HG03565 (cell line): ENCODE data around the gene ACTG1.

Experiments used
- ATAC-seq: cut with Tn5 transposase; IDR thresholded peaks from one replicate; pipeline ENCODE4 v1.9.1; 2021; ENCODE audit warnings: mild to moderate bottlenecking, moderate library complexity; ENCODE audit not compliant: unreplicated experiment

ACTG1 gene

DNA sequence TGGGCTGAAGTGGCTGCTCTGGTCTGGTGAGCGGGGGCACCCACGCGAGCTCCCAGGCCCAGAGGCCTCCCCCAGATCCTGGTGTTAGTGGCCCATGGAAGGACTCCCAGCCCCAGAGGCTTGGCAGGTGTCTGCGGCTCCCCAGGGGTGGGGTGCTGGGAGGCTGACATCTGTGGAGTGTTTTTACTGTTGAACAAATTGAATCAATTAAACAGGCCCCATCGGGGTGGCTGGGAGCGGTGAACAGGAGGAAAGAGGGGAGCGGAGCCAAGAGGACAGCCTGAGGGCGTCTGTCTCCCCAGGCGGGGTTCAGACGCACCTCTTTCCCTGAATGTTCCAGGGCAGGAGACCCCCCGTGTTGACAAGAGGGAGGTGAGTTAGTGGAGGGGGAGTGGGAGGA lies 29.9 kb downstream of the ACTG1 start:
- no peak for ATAC-seq

DNA sequence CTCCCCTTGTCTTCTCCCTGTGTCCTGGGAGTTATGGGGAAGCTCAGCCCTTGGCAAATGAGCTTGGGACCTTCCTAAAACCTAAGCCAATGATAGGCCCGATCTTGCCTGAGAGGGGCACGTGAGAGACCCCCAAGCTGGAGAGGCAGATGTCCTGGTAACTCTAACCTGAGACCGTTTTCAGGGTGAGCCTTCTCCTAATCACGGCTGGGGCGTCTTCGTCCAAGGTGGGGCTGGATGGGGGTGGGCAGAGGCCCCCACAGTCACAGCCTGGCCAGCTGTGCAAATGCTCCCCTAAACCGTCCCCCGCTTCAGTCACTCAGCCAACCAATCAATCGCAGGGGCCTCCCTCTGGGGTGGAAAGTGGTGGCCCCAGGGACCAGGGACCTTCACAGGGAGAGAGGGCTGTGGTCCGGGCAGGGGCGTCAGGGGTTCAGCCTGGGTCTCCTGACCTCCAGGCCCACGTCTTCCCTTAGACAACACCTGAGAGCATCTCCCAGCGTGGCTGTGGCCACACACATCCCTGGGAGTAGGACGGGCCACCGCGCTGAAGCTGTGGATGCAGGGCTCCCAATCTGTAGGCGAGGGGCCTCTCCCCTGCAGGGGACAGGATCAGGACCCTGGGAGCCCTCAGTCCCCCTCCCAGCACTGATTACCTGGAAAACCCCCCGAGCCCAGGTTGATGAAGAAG lies 30.6 kb downstream of the ACTG1 start:
- no peak for ATAC-seq

DNA sequence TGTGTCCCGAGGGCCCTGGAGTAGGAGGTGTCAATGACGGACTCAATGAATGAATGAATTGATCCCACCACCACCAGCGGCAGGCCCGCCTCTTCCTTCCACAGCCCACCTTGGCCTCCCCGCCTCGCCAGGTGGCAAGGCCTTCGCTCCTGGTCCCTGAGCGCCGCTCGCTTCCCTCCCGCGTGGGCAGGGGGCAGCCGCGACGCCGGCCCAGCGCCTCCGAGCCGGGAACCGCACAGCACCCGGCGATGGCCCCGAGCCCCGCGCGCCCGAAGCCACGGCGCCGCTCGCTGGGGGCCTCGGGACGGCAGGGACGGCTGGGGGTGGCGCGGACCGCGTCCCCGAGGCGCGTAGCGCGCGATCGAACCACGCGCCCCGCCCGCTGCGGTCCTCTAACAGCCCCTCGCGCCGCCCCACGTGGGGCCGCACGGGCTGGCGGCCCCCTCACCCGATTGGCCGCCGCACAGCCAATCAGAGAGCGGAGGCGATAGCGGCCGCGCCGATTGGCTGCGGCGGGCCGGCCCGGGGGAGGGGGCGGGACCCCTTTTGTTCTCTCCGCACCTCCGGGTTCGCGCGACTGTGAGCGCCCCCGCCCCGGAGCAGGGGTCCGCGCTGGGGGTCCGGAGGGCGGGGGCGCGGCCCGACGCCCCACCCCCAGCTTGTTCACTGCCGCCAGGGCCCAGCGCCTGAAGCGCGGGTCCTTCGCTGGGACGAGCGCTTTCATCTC lies 31.4 kb downstream of the ACTG1 start:
- ATAC-seq = no peak

DNA sequence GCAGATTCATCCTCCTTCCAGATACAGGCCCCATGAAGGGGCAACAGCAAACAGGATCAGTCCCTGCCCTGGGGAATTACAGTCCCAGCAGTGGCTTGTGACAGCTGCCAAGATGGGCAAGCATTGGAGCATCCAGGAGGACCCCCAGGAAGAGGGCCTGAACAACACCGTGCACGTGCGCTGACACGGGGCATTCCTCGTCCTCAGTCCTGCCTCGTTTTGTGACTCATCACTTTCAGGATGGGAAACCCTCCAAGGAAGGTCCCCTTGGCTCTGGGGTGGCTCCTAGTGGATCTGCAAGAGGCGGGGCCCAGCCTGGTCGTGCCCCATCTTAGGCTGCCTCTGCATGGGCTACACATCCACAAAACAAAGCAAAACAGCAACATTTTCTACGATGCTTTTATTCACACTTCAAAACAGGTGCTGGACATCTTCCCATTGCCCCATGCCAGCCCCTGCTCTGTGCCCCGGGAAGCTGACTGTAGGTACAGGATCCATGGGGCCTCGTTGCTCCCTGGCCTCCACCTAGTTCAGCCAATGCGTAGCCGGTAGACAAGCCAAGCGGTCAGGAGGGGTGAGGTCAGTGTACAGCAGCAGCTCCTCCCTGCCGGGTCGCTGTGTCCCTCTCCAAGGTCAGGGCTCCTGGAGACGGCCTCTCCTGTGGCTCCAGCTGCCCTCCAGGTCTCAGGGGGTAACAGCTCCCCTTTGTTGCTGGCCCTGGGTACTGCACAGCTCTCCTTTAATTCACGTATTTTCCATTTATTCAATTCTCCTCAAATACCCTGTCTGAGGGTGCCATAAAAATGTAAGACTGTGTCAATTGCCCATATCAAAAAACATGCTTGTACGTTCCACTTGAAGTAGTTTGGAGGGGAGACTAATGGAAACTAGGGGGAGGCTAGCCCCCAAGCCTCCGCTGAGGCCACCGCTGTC lies 32.2 kb downstream of the ACTG1 start:
- no peak for ATAC-seq

DNA sequence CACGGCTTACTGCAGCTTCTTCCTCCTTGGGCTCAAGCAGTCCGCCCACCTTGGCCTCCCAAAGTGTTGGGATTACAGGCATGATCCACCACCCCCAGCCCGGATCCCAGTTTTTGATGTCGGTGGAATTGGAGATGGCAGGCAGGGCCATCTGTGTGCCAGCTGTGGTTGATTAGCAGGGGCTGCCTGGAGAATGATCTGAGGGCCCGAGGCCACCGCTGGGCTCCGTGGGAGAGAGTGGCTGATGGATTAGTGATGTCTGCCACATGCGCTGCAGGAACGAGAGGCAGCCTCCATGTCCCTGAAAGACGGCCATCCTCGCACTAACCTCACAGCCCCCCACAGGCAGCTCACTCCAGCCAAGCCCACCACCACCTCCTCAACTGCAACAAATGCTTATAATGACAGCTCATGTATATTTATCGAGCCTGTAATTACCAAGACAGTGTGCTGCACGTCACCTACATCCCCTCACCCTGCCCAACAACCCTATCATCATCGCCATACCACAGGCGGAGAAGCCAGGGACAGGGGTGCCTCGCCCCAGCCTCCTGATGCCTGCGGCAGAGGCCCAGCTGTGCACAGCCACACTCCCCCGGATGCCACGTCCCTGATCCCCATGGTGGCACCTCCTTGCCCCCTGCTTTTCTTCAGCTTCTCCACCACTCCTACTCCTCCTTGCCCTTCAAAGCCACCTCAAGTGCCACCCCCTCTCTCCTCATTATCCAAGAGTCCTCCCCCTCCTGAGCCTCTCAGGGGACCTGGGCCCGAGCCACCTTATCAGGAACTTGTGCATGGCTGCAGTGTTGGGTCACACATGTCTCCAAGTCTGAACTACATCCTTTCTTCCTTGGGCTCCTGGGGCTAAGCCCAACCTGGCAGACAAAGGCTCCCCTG lies 33.2 kb downstream of the ACTG1 start:
- no peak for ATAC-seq

DNA sequence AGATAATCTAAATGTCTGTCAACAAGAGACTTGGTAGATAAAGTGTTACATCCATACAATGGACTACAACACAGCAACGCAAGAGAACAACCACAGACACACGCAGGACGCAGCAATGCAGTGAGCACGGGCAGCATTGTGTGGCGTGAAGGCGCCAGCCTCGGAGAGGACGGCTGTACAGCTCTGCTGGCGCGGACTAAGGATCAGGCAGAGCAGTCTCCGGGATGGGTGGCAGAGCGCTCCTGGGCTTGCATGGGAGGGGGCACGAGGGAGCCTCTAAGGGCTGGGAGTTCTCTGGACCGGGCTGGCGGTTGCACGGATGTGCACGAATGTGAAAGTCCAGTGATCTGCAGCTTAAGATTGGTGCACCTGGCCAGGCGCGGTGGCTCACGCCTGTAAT lies 34.5 kb downstream of the ACTG1 start:
- no peak for ATAC-seq

DNA sequence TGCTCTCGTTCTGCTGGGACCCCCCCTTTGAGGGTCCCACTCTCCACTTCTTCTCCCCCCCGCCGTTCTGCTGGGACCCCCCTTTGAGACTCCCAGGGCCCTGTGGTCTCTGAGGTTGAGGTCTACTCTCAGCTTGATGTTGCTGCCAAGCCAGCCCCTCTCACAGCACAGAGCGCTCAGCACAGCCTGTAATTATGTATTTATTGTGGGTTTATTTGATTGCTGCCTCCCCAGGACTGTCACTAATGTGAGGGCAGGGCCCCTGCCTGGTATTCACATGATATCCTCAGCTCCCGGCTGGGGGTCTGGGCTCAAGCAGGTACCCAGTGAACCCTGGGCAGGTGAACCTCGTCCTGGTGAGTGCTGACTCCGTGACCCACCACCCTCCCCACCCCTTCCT lies 35.4 kb downstream of the ACTG1 start:
- no peak for ATAC-seq

DNA sequence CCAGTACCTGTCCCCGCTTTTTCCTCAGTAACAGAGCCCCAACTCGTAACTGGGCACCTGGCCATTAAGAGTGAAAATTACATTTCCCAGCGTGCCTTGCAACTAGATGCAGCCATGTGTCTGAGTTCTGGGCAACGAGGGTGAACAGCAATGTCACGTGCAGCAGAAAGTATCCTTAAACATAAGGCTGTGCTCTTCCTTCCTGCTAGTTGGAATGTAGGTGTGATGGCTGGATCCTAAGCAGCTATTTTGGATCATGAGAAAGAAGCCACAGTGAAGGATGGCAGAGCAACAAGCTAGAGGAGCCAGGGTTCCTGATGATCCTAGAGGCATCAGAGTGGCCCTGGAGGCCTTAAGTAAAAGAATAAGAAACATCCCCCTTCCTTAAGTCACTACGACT lies 36.0 kb downstream of the ACTG1 start:
- ATAC-seq = no peak

DNA sequence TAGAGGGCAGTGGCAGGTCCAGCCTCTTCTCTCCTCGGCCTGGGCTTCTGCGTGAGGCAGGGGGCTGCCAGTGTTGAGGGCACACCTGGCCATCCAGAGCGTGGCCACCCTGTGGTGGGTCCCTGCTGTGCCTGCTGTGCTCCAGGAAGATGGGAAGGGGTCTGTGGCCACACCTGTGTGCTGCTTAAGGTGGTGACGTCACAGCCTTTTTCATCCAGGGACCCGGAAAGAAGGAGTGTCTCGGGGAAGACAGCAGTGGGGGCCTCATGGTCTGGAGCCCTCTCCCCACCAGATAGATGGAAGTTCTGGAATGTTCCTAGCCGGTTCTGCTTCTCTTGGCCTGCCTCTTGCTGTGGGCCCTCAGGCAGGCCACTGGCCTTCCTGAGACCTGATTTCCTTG lies 36.5 kb downstream of the ACTG1 start:
- no peak for ATAC-seq

DNA sequence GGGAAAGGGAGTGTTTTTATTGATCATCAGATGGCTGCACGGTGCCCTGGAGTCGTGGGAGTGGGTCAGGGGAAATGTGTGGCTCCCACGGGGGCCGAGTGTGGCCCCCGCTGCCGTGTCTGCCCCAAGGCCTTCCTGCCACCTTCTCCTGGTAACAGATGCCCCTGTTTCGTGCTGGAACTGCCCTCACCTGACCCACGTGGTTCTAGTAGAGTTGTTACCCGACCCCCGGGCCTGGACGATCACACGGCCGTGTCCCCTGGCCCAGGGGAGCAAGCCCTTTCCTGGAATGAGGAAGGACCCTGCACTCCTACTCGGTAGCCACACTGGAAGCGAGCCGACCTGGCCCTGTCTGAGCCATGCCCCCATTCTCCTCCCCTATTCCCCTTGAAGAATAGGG lies 37.6 kb downstream of the ACTG1 start:
- no peak for ATAC-seq

DNA sequence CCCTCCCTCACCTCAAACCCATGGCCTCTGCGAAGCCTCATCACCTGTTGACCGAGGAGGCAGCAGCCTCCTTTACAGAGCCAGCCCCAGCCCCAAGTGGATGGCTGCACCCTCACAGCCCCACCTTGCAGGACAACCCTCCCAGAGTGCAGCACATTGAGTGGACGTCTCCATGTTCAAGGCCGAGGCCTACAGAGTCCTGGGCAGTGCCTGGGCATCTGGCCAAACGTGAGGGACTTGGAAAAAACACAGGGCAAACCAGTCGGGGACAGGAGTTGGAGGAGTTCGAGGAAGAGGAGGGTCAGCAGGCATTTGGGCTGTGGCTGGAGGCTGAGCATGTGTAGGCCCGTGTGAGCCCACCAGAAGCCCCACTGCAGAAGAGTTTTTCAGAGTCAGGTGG lies 39.6 kb downstream of the ACTG1 start:
- ATAC-seq = no peak

DNA sequence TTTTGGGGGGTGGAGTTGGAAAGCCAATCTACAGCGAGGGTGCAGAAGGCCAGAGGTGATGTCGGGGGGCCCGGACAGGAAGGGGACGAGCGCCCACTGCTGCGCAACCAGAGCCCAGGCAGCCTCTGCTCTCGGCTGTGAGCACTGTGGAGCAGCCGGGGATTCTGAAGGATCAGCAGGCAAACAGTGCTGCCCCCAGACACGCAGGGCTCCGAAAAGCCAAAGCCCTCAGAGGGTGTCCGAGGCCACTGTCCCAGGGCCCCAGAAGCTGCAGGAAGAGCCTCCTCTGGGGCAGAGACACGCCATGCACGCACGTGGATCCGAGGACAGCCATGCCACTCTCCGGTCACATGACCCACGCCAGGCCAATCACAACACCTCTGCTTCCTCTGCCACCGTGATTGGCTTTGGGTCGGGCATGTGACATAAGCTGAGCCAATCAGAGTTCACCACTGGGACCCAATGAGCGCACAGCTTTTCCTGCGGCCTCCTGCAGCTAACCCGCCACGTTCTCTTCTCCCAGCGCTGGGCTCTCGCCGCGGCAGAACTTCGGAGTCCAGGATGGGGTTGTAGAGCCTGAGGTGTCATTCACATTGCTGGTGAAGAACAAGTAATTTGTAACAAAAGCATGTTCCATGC lies 40.7 kb downstream of the ACTG1 start:
- no peak for ATAC-seq

DNA sequence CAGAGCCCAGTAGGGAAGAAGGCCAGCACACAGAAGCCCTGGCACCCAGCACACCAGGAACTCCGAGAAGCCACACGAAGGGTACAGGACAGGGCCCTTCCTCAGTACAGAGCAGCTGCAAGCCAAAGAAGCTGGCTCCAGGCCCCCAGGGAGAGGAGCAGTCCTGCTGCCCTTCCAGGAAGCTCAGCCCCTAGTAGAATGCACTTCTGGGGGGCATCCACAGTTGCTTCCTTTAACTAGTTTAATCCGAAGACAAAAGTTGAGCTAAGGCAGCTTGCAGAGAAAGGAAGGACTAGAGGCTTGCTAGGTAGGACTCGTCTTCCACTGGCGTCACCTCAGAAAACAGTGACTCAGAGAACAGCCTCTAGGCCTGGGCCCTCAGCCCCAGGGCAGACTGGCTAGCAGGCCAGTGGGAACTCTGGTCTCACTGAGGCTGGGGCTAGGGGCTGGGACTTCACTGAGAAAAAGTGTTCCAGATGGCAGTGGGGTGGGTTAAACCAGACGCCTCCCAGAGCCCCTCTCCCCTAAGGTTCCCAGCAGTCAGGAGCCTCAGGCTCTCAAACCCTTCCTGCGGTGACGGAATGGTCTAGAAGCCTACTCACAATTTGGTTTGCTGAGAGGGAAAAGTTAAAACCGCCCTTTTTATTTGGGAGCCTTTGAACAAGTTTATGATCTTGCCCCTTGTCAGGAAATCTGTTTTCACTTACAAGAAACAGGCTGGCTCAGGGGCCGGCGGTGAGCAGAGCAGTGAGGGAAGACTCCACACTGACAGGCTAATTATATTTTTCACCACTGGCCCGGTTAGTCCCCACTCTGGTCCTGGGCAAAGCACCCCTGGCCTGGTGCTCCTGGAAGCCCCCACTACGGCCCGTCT lies 41.4 kb downstream of the ACTG1 start:
- ATAC-seq = no peak

DNA sequence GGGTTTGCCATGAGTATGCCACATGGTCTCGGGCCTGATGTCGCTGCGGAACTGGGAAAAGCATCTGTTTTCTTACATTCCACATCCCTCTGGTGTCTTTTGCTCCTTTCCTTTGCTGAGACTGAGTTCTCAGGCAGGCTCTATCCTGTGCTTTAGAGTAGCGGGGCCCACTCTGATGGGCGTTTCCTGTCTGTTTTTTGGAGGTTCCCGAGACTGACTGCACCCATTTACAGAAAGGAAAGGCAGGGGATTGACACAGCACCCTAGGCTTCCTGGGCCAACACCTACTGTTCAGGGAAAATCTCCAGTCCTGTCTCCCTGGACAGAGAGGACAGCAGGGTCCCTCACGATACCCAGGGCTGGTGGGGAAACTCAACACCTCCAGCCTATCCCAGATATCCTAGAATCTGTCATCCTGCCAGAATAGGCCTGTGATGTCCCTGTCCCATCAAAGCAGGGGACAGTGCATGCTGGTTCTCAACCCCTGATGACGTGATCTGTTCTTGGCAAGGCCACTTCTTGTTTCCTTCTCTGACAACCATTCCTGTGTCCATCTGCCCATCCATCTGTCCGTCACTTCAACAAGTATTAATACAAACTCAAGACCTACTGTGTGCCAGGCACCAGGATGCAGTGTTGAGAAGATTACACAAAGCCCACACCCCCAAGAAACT lies 42.2 kb downstream of the ACTG1 start:
- ATAC-seq = no peak

DNA sequence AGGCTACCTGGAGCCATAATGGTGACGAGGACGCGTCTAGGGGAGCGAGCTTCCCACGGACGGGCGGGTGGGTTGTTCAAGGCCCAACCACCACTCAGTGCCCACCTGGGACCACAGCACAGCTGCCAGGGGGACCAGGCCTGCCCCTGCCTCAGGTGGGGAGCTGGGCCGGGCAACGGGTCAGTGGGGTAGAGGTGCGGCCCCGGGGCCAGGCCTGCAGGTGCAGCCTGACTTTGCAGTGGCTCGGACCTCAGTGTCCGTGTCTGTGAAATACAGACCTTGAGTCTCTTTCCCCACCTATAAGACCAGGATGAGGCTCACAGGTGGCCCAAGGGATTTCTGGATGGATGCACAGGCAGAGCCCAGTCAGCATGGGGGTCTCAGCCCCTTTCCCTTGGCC lies 43.3 kb downstream of the ACTG1 start:
- no peak for ATAC-seq

DNA sequence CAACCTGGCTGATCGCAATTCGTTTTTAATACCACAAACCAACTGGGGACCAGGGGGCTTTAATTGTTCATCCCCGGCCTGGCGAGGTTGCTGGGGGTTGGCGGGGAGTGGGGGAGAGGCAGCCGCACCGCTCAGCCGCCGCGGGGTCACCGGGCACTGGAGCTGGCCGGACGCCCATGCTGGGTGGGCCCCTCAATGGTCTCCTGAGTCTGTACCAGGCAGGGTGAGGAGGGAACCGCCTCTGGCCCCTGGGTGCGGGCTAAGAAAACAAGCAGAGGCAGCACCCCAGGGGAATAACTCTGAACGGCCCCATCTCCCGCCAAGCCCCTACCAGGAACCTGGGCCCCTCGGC lies 43.9 kb downstream of the ACTG1 start:
- ATAC-seq = no peak

DNA sequence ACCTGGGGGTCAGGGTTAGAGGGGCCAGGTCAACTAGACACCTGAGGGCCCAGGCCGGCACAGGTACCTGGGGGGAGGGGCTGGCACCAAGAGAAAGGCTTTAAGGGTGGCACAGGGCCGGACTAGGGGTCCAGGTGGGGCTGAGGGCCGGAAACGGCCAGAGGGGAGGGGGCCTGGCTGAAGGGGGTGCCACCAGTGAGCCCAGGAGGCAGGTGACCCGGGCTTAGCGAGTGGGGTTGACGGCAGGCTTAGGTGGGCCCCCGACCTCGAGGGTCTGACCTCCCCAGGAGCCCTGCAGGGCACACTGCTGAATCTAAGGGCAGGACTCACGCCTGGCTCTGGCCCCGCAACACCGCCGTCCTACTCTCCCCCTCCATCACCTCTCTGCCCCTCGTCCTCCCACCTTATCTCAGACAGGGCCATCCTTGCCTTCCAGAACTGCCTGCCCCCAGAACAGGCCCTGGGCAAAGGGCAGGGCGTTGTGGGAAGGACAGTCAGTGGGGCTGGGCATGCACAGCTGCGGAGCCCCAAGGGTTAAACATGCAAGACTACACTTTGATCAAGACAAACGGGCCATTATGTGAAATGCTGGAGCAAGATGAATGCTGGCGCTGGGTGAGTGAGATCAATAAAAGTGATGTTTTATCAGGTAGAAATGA lies 44.4 kb downstream of the ACTG1 start:
- ATAC-seq = no peak
